Loucy (cell line): ENCODE data around the gene DNAJC30.
A peak's percentile ranks its signal among the peaks of the same experiment; 100 is the strongest.

ENCODE experiments used
- H2AFZ ChIP-seq: fragments of 200-600 bp; sonication (generic); 2 replicates; pipeline ENCODE4 v1.6.0; 2016; ENCODE audit warnings: antibody characterized with exemption, mild to moderate bottlenecking, low read length, moderate library complexity
- H3F3A ChIP-seq: fragments of 200-600 bp; 2 replicates; pipeline ENCODE4 v1.6.0; 2016; ENCODE audit warnings: antibody characterized with exemption, low read depth, mild to moderate bottlenecking
- H3K27me3 ChIP-seq: fragments of 200-600 bp; sonication (generic); 2 replicates; pipeline ENCODE4 v1.6.1; 2014; ENCODE audit warnings: low read length, mild to moderate bottlenecking; ENCODE audit not compliant: insufficient read depth, poor library complexity, severe bottlenecking
- H3K36me3 ChIP-seq: fragments of 200-600 bp; sonication (generic); 2 replicates; pipeline ENCODE4 v1.6.1; 2016; ENCODE audit warnings: low read length; ENCODE audit not compliant: insufficient read depth
- H3K4me1 ChIP-seq: fragments of 200-600 bp; sonication (generic); 2 replicates; pipeline ENCODE4 v1.5.1; 2014; ENCODE audit warnings: low read length, mild to moderate bottlenecking; ENCODE audit not compliant: insufficient read depth, poor library complexity, severe bottlenecking
- H3K4me2 ChIP-seq: fragments of 200-600 bp; sonication (generic); 2 replicates; pipeline ENCODE4 v1.6.0; 2014; ENCODE audit warnings: antibody characterized with exemption, low read length, low read depth, mild to moderate bottlenecking; ENCODE audit not compliant: poor library complexity, severe bottlenecking
- H3K4me3 ChIP-seq: fragments of 200-600 bp; sonication (generic); 2 replicates; pipeline ENCODE4 v1.5.1; 2014; ENCODE audit warnings: low read length, mild to moderate bottlenecking, mixed read lengths; ENCODE audit not compliant: poor library complexity, severe bottlenecking
- H3K79me2 ChIP-seq: fragments of 200-600 bp; sonication (generic); 2 replicates; pipeline ENCODE4 v1.6.1; 2014; ENCODE audit warnings: low read length; ENCODE audit not compliant: insufficient read depth
- H3K9ac ChIP-seq: fragments of 200-600 bp; sonication (generic); 2 replicates; pipeline ENCODE4 v1.6.0; 2014; ENCODE audit warnings: mild to moderate bottlenecking, low read depth, low read length, moderate library complexity; ENCODE audit not compliant: poor library complexity, severe bottlenecking
- H3K9me2 ChIP-seq: fragments of 200-600 bp; sonication (generic); replicated peaks from 2 replicates; pipeline ENCODE4 v1.6.1; 2016; ENCODE audit warnings: low read depth, low read length, mixed read lengths
- H3K9me3 ChIP-seq: fragments of 200-600 bp; sonication (generic); 2 replicates; pipeline ENCODE4 v1.6.1; 2014; ENCODE audit warnings: mild to moderate bottlenecking, antibody characterized with exemption, low read length, low read depth; ENCODE audit not compliant: insufficient read depth
- H4K20me1 ChIP-seq: fragments of 200-600 bp; sonication (generic); 2 replicates; pipeline ENCODE4 v1.6.0; 2014; ENCODE audit warnings: antibody characterized with exemption, low read length, mild to moderate bottlenecking; ENCODE audit not compliant: insufficient read depth, poor library complexity, severe bottlenecking
- EZH2phosphoT487 ChIP-seq: fragments of 200-600 bp; IDR thresholded peaks from 2 replicates; pipeline ENCODE4 v1.6.1; 2018; ENCODE audit warnings: antibody characterized with exemption, mild to moderate bottlenecking, moderate library complexity, borderline replicate concordance
- TF ChIP-seq, protein P1 (sequence below): fragments of 200-600 bp; sonication (generic); conservative IDR thresholded peaks from 2 replicates; pipeline ENCODE4 v1.5.1; 2014; ENCODE audit warnings: mild to moderate bottlenecking, antibody characterized with exemption, low read length

Gene DNAJC30

DNA sequence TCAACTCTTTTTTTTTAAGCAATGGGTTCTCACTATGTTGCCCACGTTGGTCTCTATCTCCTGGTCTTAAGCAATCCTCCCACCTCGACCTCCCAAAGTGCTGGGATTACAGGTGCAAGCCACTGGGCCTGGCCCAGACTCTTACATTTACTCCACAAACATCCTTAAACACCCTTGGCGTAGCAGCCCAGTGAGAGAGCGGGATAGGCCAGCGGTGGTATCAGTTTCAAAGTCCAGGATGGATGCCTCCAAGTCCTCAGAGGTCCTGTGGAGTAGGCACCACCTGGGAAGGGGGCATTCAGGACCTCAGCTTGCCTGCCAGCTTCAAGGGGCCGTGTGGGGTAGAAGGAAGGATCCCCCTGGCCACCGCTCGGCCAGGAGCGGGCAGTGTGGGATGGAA lies 33.7 kb downstream of the DNAJC30 start:
- TF ChIP-seq EZH2phosphoT487, result no peak
- TF ChIP-seq, protein P1, sequence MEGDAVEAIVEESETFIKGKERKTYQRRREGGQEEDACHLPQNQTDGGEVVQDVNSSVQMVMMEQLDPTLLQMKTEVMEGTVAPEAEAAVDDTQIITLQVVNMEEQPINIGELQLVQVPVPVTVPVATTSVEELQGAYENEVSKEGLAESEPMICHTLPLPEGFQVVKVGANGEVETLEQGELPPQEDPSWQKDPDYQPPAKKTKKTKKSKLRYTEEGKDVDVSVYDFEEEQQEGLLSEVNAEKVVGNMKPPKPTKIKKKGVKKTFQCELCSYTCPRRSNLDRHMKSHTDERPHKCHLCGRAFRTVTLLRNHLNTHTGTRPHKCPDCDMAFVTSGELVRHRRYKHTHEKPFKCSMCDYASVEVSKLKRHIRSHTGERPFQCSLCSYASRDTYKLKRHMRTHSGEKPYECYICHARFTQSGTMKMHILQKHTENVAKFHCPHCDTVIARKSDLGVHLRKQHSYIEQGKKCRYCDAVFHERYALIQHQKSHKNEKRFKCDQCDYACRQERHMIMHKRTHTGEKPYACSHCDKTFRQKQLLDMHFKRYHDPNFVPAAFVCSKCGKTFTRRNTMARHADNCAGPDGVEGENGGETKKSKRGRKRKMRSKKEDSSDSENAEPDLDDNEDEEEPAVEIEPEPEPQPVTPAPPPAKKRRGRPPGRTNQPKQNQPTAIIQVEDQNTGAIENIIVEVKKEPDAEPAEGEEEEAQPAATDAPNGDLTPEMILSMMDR, result no peak
- Histone ChIP-seq H3K9me2 (no peaks in the 10 kb centered on the region), H4K20me1 (no peaks in the 10 kb centered on the region), H3F3A (no peaks in the 10 kb centered on the region), H3K27me3 (no peaks in the 10 kb centered on the region), H3K4me2 (peak overlapping the region; percentile 18), H3K79me2 (no peaks in the 10 kb centered on the region), H2AFZ (no peak overlapping the region), H3K9me3 (no peaks in the 10 kb centered on the region), H3K36me3 (no peaks in the 10 kb centered on the region), H3K4me1 (peaks cover 5% of the 10 kb centered on the region), H3K4me3 (no peak overlapping the region), H3K9ac (no peak overlapping the region)

DNA sequence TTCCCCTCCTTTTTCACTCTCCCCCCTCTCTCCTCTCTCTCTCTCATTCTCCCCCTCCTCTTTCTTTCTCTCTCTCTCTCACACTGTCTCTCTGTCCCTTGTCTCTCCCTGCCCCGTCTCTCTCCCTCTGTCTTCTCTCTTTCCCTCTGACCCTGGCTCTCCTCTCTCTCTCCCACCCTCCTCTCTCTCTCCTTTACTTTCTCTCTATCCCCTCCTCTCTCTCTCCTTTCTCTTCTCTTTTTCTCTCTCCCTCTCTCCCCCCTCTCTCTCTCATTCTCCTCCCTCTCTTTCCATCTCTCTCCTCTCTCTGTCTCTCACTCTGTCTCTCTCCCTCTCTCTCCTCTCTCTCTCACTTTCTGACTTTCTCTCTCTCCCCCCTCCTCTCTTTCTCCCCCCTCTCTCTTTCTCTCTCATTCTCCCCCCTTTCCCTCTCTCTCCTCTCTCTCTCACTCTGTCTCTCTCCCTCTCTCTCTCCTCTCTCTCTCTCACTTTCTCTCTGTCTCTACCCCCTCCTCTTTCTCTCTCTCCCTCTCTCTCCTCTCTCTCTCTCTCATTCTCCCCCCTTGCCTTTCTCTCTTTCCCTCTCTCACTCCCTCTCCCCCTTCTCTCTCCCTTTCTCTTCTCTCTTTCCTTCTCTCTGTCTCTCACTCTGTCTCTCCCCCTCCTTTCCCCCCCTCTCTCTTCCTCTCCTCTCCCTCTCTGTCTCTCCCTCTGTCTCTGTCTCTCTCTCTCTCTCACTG lies 34.5 kb downstream of the DNAJC30 start:
- Histone ChIP-seq H3K4me1 (peaks cover 5% of the 10 kb centered on the region), H2AFZ (peak overlapping the region; percentile 56; the same call in 1 of the 2 replicates), H3K9me2 (no peaks in the 10 kb centered on the region), H3K9me3 (no peaks in the 10 kb centered on the region), H3F3A (no peaks in the 10 kb centered on the region), H4K20me1 (no peaks in the 10 kb centered on the region), H3K4me3 (no peak overlapping the region), H3K27me3 (no peaks in the 10 kb centered on the region), H3K36me3 (no peaks in the 10 kb centered on the region), H3K9ac (no peak overlapping the region), H3K4me2 (no peak overlapping the region), H3K79me2 (no peaks in the 10 kb centered on the region)
- TF ChIP-seq EZH2phosphoT487, result no peak
- TF ChIP-seq, protein P1, result no peak

DNA sequence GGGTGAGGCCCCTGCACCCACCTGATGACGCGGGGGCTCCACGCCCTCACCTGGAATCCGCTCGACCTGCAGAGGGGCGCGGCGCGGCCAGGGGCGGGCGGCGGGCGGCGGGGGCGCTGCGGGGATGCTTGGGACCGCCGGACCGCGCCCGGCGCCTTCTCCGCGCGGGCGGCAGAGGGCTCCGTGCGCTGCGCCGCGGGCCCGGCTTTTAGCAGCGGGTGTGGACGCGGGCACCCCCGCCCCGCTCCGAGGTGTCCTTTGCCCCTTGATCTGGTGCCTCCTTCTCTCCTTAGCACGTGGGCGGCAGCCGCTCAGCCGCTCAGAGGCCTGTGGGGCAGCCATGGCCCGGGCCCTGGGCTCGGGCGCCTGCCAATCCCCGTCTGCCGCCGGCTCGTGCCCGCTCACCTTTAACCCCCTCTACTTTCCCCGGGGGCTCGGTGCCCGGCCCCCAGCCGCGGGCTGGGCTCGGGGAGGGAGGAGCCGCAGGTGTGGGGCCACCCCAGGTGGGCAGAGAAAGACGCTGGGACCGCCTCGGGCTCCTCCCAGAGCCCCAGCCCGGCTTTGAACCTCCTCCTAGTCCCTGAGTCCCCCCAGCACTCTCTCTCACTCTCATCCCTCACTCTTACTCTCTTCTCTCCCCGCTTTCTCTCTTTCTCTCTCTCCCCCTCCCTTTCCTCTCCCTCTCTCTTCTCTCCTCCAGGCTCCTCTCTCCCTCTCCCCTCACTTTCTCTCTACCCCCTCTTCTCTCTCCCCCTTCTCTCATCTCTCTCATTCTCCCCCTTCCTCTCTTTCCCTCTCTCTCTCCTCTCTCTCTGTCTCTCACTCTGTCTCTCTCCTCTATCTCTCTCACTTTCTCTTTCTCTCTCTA lies 35.3 kb downstream of the DNAJC30 start:
- no peaks in the 10 kb centered on the region for H3K36me3 ChIP-seq
- no peak overlapping the region for H3K4me2 ChIP-seq
- 0 out of 2 replicates have a peak overlapping the region, but pooled peaks have one; percentile 56 for H2AFZ ChIP-seq
- H4K20me1 ChIP-seq, result no peaks in the 10 kb centered on the region
- H3K27me3 ChIP-seq, result no peaks in the 10 kb centered on the region
- no peaks in the 10 kb centered on the region for H3K79me2 ChIP-seq
- no peak for TF ChIP-seq EZH2phosphoT487
- TF ChIP-seq, protein P1, result no peak
- peaks cover 5% of the 10 kb centered on the region for H3K4me1 ChIP-seq
- H3K9ac ChIP-seq, result no peak overlapping the region
- no peaks in the 10 kb centered on the region for H3K9me2 ChIP-seq
- no peaks in the 10 kb centered on the region for H3K9me3 ChIP-seq
- H3K4me3 ChIP-seq, result no peak overlapping the region
- no peaks in the 10 kb centered on the region for H3F3A ChIP-seq
